Sigmoid colon (tissue), 7 donors: ENCODE data around the gene PDE4A. TPM values are rescaled to one million over a fixed set of nuclear protein-coding genes. Genes with fewer than 3 reads are reported as not detected.

Source experiments
- DNase-seq: peaks from one replicate; pipeline ENCODE4 v3.0.0-alpha.2; 2019
- H3K27ac ChIP-seq, 4 donors: fragments of 200-600 bp; sonication (generic); one replicate each; pipeline ENCODE4 v1.5.1; 2016 to 2019; ENCODE audit warnings: mild to moderate bottlenecking in 1 of 4
- H3K27me3 ChIP-seq, 3 donors: fragments of 200-600 bp; sonication (generic); one replicate each; pipeline ENCODE4 v1.5.1; 2019; ENCODE audit warnings: mild to moderate bottlenecking in 1 of 3
- H3K36me3 ChIP-seq, 4 donors: fragments of 200-600 bp; sonication (generic); one replicate each; pipeline ENCODE4 v1.5.1; 2016 to 2019
- H3K4me1 ChIP-seq, 4 donors: fragments of 200-600 bp; sonication (generic); one replicate each; pipeline ENCODE4 v1.5.1; 2017 to 2019
- H3K4me3 ChIP-seq, 4 donors: fragments of 200-600 bp; sonication (generic); one replicate each; pipeline ENCODE4 v1.5.1; 2017 to 2019; ENCODE audit warnings: mild to moderate bottlenecking in 2 of 4, moderate library complexity in 1 of 4
- H3K9me3 ChIP-seq, 4 donors: fragments of 200-600 bp in 3 of 4; sonication (generic) in 3 of 4; one replicate each; pipeline versions ENCODE4 v1.5.1 to v1.6.1; 2013 to 2019
- EP300 ChIP-seq, 4 donors: sonication (generic); formaldehyde crosslinking; IDR thresholded peaks; one replicate each; pipeline ENCODE4 v1.6.1; 2017; ENCODE audit warnings: antibody characterized with exemption in 4 of 4
- POLR2A ChIP-seq, 2 donors: fragments of 450-650 bp; IDR thresholded peaks; one replicate each; pipeline ENCODE4 v1.6.1; 2016; ENCODE audit warnings: antibody characterized with exemption in 2 of 2, mild to moderate bottlenecking in 2 of 2, moderate library complexity in 2 of 2
- POLR2AphosphoS5 ChIP-seq, 4 donors: sonication (generic); formaldehyde crosslinking; IDR thresholded peaks; one replicate each; pipeline ENCODE4 v1.6.1; 2017; ENCODE audit warnings: antibody characterized with exemption in 4 of 4
- WGBS, 2 donors: extraction: QIAGEN DNeasy Blood & Tissue Kit; methylation state at CpG; one replicate each; pipeline ENCODE4 v1.1.7; 2013; 5-methylcytosine and 5-hydroxymethylcytosine counted together
- intact Hi-C: fragments of 100-400 bp; cut with DNase I; formaldehyde crosslinking; loops from one replicate; pipeline ENCODE4 v1.15.1; 2023
- polyA plus RNA-seq, 3 donors: library from polyadenylated mRNA; stranded (reverse); fragments of 200-250 nt; gene quantifications; one replicate each; pipeline ENCODE4 v1.2.3, GENCODE V29; 2013
- total RNA-seq, 4 donors: library from RNA; depleted of rRNA; stranded (reverse); fragments of >200 nt; gene quantifications; one replicate each; pipeline ENCODE4 v1.1.0, GENCODE V29; 2016
- TF ChIP-seq, protein P1 (sequence below), 4 experiments: fragments of 450-650 bp in 3 of 4; fragments of 200-600 bp in 1 of 4; IDR thresholded peaks; one replicate each; pipeline ENCODE4 v1.5.1; 2016 to 2019; ENCODE audit warnings: antibody characterized with exemption in 4 of 4, mild to moderate bottlenecking in 3 of 4, moderate library complexity in 2 of 4
- donor health status: healthy with polysubstance abuse.
- donor health status: Bipolar disorder and iron deficiency.
- donor health status: healthy.

The PDE4A gene
- total and polyA plus RNA-seq, 7 donors = 4.2 to 14.7 (median 7.6) TPM

GRCh38 chr19:10501971-10502523 lies 81.7 kb downstream of the PDE4A start:
- 0 to 1% methylated on average over 35 of the region's 35 CpGs for WGBS, 2 donors
- intact Hi-C loops = loop anchor here (1.0 to 5.0 kb wide), 4 partner anchors 23 to 153 kb away; partner anchors contain the start of genes ATG4D, CDKN2D and ILF3

GRCh38 chr19:10502524-10503001 lies 82.2 kb downstream of the PDE4A start:
- WGBS, 2 donors = 0 to 1% methylated on average over 65 of the region's 65 CpGs
- H3K4me1 ChIP-seq = peaks cover 0 to 54% (median 47%) of the 10 kb centered on the region in 4 donors
- peak in 2 of 4 donors; percentile 30 to 67 for TF ChIP-seq EP300 (IDR thresholded peaks at IDR 0.05)
- TF ChIP-seq, protein P1, sequence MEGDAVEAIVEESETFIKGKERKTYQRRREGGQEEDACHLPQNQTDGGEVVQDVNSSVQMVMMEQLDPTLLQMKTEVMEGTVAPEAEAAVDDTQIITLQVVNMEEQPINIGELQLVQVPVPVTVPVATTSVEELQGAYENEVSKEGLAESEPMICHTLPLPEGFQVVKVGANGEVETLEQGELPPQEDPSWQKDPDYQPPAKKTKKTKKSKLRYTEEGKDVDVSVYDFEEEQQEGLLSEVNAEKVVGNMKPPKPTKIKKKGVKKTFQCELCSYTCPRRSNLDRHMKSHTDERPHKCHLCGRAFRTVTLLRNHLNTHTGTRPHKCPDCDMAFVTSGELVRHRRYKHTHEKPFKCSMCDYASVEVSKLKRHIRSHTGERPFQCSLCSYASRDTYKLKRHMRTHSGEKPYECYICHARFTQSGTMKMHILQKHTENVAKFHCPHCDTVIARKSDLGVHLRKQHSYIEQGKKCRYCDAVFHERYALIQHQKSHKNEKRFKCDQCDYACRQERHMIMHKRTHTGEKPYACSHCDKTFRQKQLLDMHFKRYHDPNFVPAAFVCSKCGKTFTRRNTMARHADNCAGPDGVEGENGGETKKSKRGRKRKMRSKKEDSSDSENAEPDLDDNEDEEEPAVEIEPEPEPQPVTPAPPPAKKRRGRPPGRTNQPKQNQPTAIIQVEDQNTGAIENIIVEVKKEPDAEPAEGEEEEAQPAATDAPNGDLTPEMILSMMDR (IDR thresholded peaks at IDR 0.05) = no peak
- TF ChIP-seq POLR2A (IDR thresholded peaks at IDR 0.05) = no peak
- peak; percentile 43 to 69 (median 55) for TF ChIP-seq POLR2AphosphoS5 (IDR thresholded peaks at IDR 0.05)
- intact Hi-C loops = loop anchor here (1.0 to 5.0 kb wide), 4 partner anchors 23 to 152 kb away; partner anchors contain the start of genes ATG4D, CDKN2D and ILF3
- H3K36me3 ChIP-seq = peaks cover 8 to 25% (median 13%) of the 10 kb centered on the region in 4 donors
- no peaks in the 10 kb centered on the region for H3K9me3 ChIP-seq
- DNase-seq = peak; percentile 97
- peak overlapping the region; percentile 94 to 99 (median 98) for H3K27ac ChIP-seq
- peak overlapping the region; percentile 84 to 94 (median 89) for H3K4me3 ChIP-seq
- H3K27me3 ChIP-seq = no peaks in the 10 kb centered on the region

More at GRCh38 chr19:10501971-10502523, 81.7 kb downstream of the PDE4A start:
- DNase-seq = peak; percentile 90
- H3K36me3 ChIP-seq = peaks cover 8 to 30% (median 13%) of the 10 kb centered on the region in 4 donors
- TF ChIP-seq EP300 (IDR thresholded peaks at IDR 0.05) (no peak), POLR2AphosphoS5 (IDR thresholded peaks at IDR 0.05) (peak; percentile 6 to 60 (median 42)), POLR2A (IDR thresholded peaks at IDR 0.05) (no peak)
- TF ChIP-seq, protein P1 (IDR thresholded peaks at IDR 0.05) = no peak
- H3K4me1 ChIP-seq = peaks cover 0 to 60% (median 50%) of the 10 kb centered on the region in 4 donors
- peak overlapping the region; percentile 84 to 94 (median 89) for H3K4me3 ChIP-seq
- H3K9me3 ChIP-seq = no peaks in the 10 kb centered on the region
- H3K27me3 ChIP-seq = no peaks in the 10 kb centered on the region
- peak overlapping the region; percentile 94 to 99 (median 98) for H3K27ac ChIP-seq

DNA sequence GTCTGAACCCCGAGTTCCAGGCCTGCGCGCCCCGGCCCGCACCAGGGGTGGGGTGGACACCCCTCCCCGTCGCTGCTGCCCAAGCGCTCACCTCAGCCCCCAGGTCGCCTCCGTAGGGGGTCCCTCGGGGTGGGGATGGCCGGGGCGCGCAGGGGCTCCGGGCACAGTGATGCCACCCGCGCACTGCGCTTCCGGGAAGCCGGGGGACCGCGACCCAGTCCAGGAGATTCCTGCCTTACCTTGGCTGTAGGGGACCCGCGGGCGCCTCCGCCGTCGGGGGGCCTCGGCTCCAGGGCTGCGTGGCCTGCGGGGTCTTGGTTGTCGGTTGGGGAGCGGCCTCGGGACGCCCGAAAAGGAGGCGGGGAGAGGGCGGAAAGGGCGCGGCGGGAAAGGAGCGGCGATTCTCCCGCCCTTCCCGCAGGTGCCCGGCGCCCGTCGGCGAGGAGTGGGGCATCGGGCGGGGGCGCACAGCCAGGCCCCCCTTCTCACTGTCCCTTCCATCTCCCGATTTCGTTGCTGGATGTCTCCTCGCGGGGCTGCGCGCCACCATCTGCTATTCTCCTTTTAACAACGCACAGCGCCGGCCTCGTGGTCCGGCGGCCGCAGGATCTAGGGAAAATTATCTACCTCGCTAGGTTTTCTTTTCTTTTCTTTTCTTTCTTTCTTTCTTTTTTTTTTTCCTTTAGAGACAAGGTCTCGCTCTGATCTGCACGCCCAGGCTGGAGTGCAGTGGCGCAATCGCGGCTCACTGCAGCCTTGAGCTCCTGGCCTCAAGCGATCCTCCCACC lies 82.9 kb downstream of the PDE4A start, which contains the start of gene KEAP1:
KEAP1 (minus strand) TSS at position 355 of the 788 bp plus-strand sequence. CDS start 3,323 bp downstream, outside the sequence.
- H3K4me3 ChIP-seq = peak within 1 kb of the TSS; percentile 84 to 94 (median 89)
- peak; percentile 69 for DNase-seq
- peak in 1 of 4 donors; percentile 3 for TF ChIP-seq POLR2AphosphoS5 (IDR thresholded peaks at IDR 0.05)
- TF ChIP-seq EP300 (IDR thresholded peaks at IDR 0.05) = no peak
- 3% methylated on average over 73 of the region's 73 CpGs for WGBS, 2 donors
- no peaks in the 10 kb centered on the region for H3K27me3 ChIP-seq
- H3K27ac ChIP-seq = peak within 1 kb of the TSS; percentile 94 to 99 (median 98)
- H3K36me3 ChIP-seq = peaks cover 8 to 19% (median 13%) of the 10 kb centered on the region in 4 donors
- H3K4me1 ChIP-seq = peaks cover 0 to 48% (median 44%) of the 10 kb centered on the region in 4 donors
- no peaks in the 10 kb centered on the region for H3K9me3 ChIP-seq
- intact Hi-C loops = loop anchor here (2.0 to 5.0 kb wide), 3 partner anchors 39 to 152 kb away; partner anchors contain the start of genes ATG4D, CDKN2D and ILF3

DNA sequence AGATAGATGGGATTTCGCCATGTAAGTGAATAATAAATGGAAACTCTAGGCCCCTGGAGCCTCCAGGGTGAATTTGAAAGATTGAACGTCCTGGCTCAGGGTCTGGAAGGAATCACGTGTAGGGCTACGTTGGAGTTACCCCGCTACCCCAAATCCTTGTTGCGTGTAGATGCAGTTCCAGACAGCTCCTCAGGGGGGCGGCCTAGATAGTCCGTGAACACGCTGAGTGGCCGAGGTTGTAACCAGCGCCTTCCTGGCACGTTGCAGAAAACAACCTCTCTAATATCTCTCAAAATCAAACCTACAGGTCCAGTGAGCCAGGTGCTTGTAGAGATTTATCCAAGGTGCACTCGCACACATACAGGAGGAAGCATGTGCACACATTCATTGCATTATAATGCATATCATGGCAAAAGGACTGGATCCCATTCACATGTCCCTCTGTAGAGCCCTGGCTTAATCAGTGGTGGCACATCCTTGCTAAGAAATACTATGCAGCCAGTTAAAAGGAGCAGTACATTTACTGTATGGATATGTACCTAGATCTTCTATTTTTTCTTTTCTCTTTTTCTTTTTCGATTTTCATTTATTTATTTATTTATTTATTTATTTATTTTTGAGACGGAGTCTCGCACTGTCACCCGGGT lies 85.4 kb downstream of the PDE4A start:
- Histone ChIP-seq H3K4me3 (no peak overlapping the region), H3K36me3 (no peaks in the 10 kb centered on the region), H3K27me3 (peaks cover 8 to 24% (median 20%) of the 10 kb centered on the region in 3 donors), H3K9me3 (no peaks in the 10 kb centered on the region), H3K4me1 (peaks cover 0 to 23% (median 20%) of the 10 kb centered on the region in 4 donors), H3K27ac (no peak overlapping the region)
- intact Hi-C loops = no loop called here
- DNase-seq = peak; percentile 85
- 23 to 28% methylated on average over 17 of the region's 17 CpGs for WGBS, 2 donors
- no peak for TF ChIP-seq POLR2A (IDR thresholded peaks at IDR 0.05)
- TF ChIP-seq POLR2AphosphoS5 (IDR thresholded peaks at IDR 0.05) = no peak
- TF ChIP-seq, protein P1 (IDR thresholded peaks at IDR 0.05) = peak; percentile 61 to 79 (median 72)
- no peak for TF ChIP-seq EP300 (IDR thresholded peaks at IDR 0.05)
